Endothelial cell of hepatic sinusoid (primary cell): ENCODE data around the gene FGF12.

Source experiments
- in situ Hi-C: cut with HindIII; loops from 2 replicates; pipeline ENCODE4 v1.10.0; 2017; ENCODE audit warnings: low sequenced_read_pairs

Gene FGF12

GRCh38 chr3:192597506-192597905 lies 129.8 kb downstream of the FGF12 start:
- in situ Hi-C loops, result no loop called here

- in situ Hi-C loops, result loop anchor here (10.0 kb wide), 1 partner anchor 296 kb away; no protein-coding TSS in a partner anchor
These were observed 148.6 kb downstream of the FGF12 start for GRCh38 chr3:192578729-192579128.

GRCh38 chr3:192577811-192578210 lies 149.5 kb downstream of the FGF12 start:
- in situ Hi-C loops, result loop anchor here (10.0 kb wide), 1 partner anchor 297 kb away; no protein-coding TSS in a partner anchor

- in situ Hi-C loops, result loop anchor here (10.0 kb wide), 1 partner anchor 298 kb away; no protein-coding TSS in a partner anchor
These were observed 150.1 kb downstream of the FGF12 start for GRCh38 chr3:192577271-192577670.

GRCh38 chr3:192576704-192577103 lies 150.6 kb downstream of the FGF12 start:
- in situ Hi-C loops, result loop anchor here (10.0 kb wide), 1 partner anchor 298 kb away; no protein-coding TSS in a partner anchor

GRCh38 chr3:192575879-192576506 lies 151.3 kb downstream of the FGF12 start:
- in situ Hi-C loops, result loop anchor here (10.0 kb wide), 1 partner anchor 299 kb away; no protein-coding TSS in a partner anchor

- in situ Hi-C loops, result loop anchor here (10.0 kb wide), 1 partner anchor 302 kb away; no protein-coding TSS in a partner anchor
These were observed 154.1 kb downstream of the FGF12 start for GRCh38 chr3:192573240-192573639.

- in situ Hi-C loops, result loop anchor here (10.0 kb wide), 1 partner anchor 304 kb away; no protein-coding TSS in a partner anchor
These were observed 156.2 kb downstream of the FGF12 start for GRCh38 chr3:192570821-192571791.

- in situ Hi-C loops, result loop anchor here (10.0 kb wide), 1 partner anchor 304 kb away; no protein-coding TSS in a partner anchor
These were observed 157.0 kb downstream of the FGF12 start for GRCh38 chr3:192570315-192570714.

- in situ Hi-C loops, result loop anchor here (5.0 to 10.0 kb wide), 2 partner anchors 231 to 1008 kb away; no protein-coding TSS in a partner anchor
These were observed 160.5 kb downstream of the FGF12 start for GRCh38 chr3:192566706-192567290.

GRCh38 chr3:192564611-192565010 lies 162.7 kb downstream of the FGF12 start:
- in situ Hi-C loops, result loop anchor here (5.0 to 10.0 kb wide), 3 partner anchors 92 to 1010 kb away; no protein-coding TSS in a partner anchor

GRCh38 chr3:192563417-192563816 lies 163.9 kb downstream of the FGF12 start:
- in situ Hi-C loops, result loop anchor here (5.0 to 10.0 kb wide), 2 partner anchors 91 to 1011 kb away; no protein-coding TSS in a partner anchor

- in situ Hi-C loops, result no loop called here
These were observed 173.6 kb downstream of the FGF12 start for GRCh38 chr3:192553707-192554106.

- in situ Hi-C loops, result no loop called here
These were observed 177.0 kb downstream of the FGF12 start for GRCh38 chr3:192550356-192550755.

- in situ Hi-C loops, result no loop called here
These were observed 182.0 kb downstream of the FGF12 start for GRCh38 chr3:192545333-192545732.

GRCh38 chr3:192543163-192543562 lies 184.2 kb downstream of the FGF12 start:
- in situ Hi-C loops, result no loop called here

- in situ Hi-C loops, result no loop called here
These were observed 210.5 kb downstream of the FGF12 start for GRCh38 chr3:192516820-192517219.

GRCh38 chr3:192515664-192516045 lies 211.7 kb downstream of the FGF12 start:
- in situ Hi-C loops, result no loop called here

GRCh38 chr3:192514754-192515663 lies 212.3 kb downstream of the FGF12 start:
- in situ Hi-C loops, result no loop called here
